HG03565 (cell line): ENCODE results near the gene SRP72.

ENCODE experiments used
- ATAC-seq: cut with Tn5 transposase; IDR thresholded peaks from one replicate; pipeline ENCODE4 v1.9.1; 2021; ENCODE audit warnings: mild to moderate bottlenecking, moderate library complexity; ENCODE audit not compliant: unreplicated experiment

SRP72 gene

GRCh38 chr4:56544573-56545131, 77.2 kb downstream of the SRP72 start:
- peak; percentile 93 for ATAC-seq

- no peak for ATAC-seq
Observed at GRCh38 chr4:56550642-56551041, 83.2 kb downstream of the SRP72 start.

DNA sequence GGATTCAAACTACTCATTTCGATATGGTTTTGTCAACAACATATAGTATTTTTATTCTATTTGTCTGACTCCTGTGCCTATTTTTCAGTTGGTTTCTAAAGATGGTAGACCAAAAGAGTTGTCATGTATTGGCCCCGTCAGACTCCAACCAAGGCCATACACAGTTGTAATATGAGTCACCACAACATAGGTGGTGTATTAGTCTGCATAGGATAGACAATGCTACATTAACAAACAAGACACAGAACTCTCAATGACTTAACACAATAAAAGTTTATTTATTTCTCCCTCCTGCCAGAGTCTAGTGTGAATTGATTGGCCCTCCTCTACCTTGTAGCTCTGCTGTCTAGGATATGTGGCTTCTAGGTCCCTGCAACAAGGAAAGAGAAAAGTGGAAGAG, 84.1 kb downstream of the SRP72 start:
- no peak for ATAC-seq

- no peak for ATAC-seq
Observed at GRCh38 chr4:56552273-56552672, 84.9 kb downstream of the SRP72 start.
